ENCODE data around the gene KPNB1. TPM values are rescaled to one million over a fixed set of nuclear protein-coding genes. Genes with fewer than 3 reads are reported as not detected.

The KPNB1 gene
- total and polyA plus RNA-seq, 7 donors: 23.4 to 268 (median 185) TPM

DNA sequence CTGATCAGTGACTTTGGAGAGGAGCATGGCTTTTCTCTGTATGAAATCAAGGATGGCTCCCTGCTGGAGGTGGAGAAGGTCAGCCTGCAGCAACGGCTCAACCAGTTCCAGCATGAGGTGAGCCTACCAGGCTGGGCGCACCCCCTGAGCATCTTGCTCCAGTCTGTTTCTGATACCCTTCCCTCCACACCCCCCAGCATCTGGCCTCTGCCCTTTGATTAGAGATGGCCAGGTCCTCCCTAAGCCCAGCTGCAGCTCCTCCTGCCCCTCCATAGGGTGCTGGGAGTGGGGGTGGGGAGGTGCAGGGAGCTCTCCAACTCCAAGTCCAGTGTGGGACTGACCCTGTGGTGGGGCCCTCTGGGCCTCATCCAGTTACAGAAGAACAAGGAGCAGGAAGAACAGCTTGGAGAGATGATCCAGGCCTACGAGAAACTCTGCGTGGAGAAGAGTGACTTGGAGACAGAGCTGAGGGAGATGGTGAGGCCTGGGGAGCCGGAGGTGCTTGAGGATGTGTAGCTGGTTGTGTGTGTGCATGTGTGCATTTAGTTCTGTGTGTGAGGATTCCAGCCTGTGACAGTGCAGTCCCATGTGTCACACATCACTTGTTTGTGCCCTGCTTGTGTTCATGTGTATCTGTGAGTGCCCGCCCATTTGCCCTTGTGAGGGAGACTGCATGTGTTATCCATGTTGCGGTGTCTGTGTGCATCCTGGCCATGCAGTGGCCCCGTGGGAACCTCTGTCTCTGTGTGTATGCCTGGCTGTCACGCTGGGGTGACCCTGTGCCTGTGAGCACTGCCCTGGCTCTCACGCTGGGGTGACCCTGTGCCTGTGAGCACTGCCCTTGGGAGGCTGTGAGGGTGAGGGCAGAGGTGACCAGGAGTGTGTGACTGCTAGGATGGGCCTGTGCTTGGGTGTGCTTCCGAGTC lies 47.3 kb downstream of the KPNB1 start:
- H3K4me1 ChIP-seq: peaks cover 0 to 24% (median 20%) of the 10 kb centered on the region in 4 donors
- no peak overlapping the region for H3K4me3 ChIP-seq
- H3K27ac ChIP-seq: no peak overlapping the region
- no peaks in the 10 kb centered on the region for H3K27me3 ChIP-seq
- TF ChIP-seq EP300 (IDR thresholded peaks at IDR 0.05) (no peak), POLR2AphosphoS5 (IDR thresholded peaks at IDR 0.05) (no peak), POLR2A (IDR thresholded peaks at IDR 0.05) (no peak), CTCF (IDR thresholded peaks at IDR 0.05) (no peak)
- peaks cover 3 to 28% (median 5%) of the 10 kb centered on the region in 4 donors for H3K36me3 ChIP-seq
- peak; percentile 61 for DNase-seq
- no peaks in the 10 kb centered on the region for H3K9me3 ChIP-seq
- intact Hi-C loops (cut with DNase I): loop anchor here (5.0 kb wide), 2 partner anchors 45 to 95 kb away; no protein-coding TSS in a partner anchor
- WGBS, 2 donors: 78 to 79% methylated on average over 11 of the region's 11 CpGs

DNA sequence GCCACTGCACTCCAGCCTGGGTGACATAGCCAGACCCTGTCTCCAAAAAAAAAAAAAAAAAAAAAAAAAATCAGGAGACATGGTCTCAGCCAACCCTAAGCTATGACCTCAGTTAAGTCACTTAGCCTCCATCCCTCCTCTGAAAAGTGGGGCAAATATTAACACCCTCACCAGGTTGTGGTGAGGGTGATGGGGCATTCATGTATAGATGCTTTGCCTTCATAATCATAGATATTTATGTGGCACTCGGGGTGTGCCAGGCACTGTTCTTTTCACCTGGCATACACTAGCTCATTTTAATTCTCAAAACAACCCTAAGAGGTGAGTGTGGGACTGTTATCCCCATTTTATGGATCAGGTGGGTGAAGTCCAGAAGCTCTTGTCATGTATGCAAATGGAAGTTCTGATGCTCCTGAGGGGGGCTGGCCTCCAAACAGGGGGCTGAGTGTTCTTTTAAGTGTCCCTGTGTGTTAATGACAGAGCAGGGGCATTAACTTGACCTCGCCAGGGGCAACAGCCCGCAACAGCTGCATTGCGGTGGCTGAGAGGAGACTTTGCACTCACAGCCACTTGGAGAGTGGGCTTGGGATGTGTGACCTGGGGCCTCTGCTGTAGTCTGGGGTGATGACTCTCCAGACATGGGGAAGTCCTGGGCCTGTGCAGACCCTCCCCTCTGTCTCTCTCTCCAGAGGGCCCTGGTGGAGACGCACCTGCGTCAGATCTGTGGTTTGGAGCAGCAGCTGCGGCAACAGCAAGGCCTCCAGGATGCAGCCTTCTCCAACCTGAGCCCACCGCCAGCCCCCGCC lies 48.4 kb downstream of the KPNB1 start:
- Histone ChIP-seq H3K9me3 (no peaks in the 10 kb centered on the region), H3K27me3 (no peaks in the 10 kb centered on the region), H3K36me3 (peaks cover 3 to 28% (median 5%) of the 10 kb centered on the region in 4 donors), H3K4me1 (peaks cover 0 to 20% (median 16%) of the 10 kb centered on the region in 4 donors), H3K4me3 (no peak overlapping the region), H3K27ac (no peak overlapping the region)
- WGBS, 2 donors: 68 to 69% methylated on average over 9 of the region's 9 CpGs
- peak; percentile 56 for DNase-seq
- intact Hi-C loops (cut with DNase I): loop anchor here (5.0 kb wide), 2 partner anchors 46 to 94 kb away; no protein-coding TSS in a partner anchor
- TF ChIP-seq POLR2A (IDR thresholded peaks at IDR 0.05) (no peak), CTCF (IDR thresholded peaks at IDR 0.05) (no peak), EP300 (IDR thresholded peaks at IDR 0.05) (no peak), POLR2AphosphoS5 (IDR thresholded peaks at IDR 0.05) (no peak)

DNA sequence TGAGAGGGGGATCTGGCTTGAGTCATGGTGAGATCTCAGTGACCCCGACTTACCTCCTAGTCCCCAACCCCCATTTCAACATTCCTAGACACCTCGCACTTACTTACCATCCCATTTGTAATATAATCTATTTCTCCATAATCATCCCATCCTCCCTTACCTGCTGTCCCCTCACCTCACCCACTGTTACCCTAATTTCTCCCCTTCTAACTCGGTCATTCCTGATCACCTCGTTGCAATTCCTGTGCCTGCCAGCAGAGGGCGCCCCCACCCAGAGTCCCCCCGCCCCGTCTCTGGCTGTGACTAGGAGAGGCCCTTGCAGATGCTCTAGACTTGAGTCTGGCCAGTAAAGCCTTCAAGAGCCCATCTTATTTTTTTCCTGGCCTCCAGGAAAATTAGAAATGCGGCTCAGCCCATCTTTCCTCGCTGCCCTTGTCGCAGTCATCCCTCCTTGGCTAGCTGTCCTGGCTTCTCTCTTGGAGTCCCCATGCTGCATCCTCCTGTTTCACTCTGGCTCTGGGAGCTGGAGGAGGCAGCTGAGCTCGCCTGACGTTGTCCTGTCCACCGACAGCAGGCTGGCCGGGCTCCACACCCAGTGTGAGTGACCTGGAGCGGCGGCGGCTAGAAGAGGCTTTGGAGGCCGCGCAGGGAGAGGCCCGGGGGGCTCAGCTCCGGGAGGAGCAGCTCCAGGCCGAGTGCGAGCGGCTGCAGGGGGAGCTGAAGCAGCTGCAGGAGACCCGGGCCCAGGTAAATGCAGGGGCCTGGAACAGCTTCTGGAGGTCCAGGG lies 49.2 kb downstream of the KPNB1 start:
- WGBS, 2 donors: 63 to 66% methylated on average over 25 of the region's 25 CpGs
- Histone ChIP-seq H3K27ac (no peak overlapping the region), H3K4me1 (peaks cover 0 to 16% (median 11%) of the 10 kb centered on the region in 4 donors), H3K4me3 (no peak overlapping the region), H3K27me3 (no peaks in the 10 kb centered on the region), H3K9me3 (no peaks in the 10 kb centered on the region), H3K36me3 (peaks cover 3 to 28% (median 5%) of the 10 kb centered on the region in 4 donors)
- DNase-seq: peak; percentile 74
- intact Hi-C loops (cut with DNase I): loop anchor here (5.0 kb wide), 2 partner anchors 47 to 93 kb away; no protein-coding TSS in a partner anchor
- TF ChIP-seq POLR2AphosphoS5 (IDR thresholded peaks at IDR 0.05) (no peak), CTCF (IDR thresholded peaks at IDR 0.05) (peak; percentile 68 to 96 (median 80))

GRCh38 chr17:47699536-47699840 lies 49.8 kb downstream of the KPNB1 start:
- WGBS, 2 donors: 94 to 98% methylated on average over 4 of the region's 4 CpGs
- H3K27me3 ChIP-seq: no peaks in the 10 kb centered on the region
- no peak overlapping the region for H3K4me3 ChIP-seq
- no peak for DNase-seq
- no peak for TF ChIP-seq POLR2A (IDR thresholded peaks at IDR 0.05)
- no peak for TF ChIP-seq EP300 (IDR thresholded peaks at IDR 0.05)
- no peak for TF ChIP-seq CTCF (IDR thresholded peaks at IDR 0.05)
- no peak for TF ChIP-seq POLR2AphosphoS5 (IDR thresholded peaks at IDR 0.05)
- intact Hi-C loops (cut with DNase I): loop anchor here (5.0 kb wide), 2 partner anchors 47 to 93 kb away; no protein-coding TSS in a partner anchor
- H3K36me3 ChIP-seq: peaks cover 3 to 28% (median 5%) of the 10 kb centered on the region in 4 donors
- peaks cover 0 to 16% (median 11%) of the 10 kb centered on the region in 4 donors for H3K4me1 ChIP-seq
- no peaks in the 10 kb centered on the region for H3K9me3 ChIP-seq
- H3K27ac ChIP-seq: no peak overlapping the region
